Upper lobe of left lung (tissue), 4 donors: ENCODE results near the gene CCDC126.

Experiments used
- POLR2A ChIP-seq, 4 donors: fragments of 450-650 bp; IDR thresholded peaks; one replicate each; pipeline ENCODE4 v1.5.1; 2016 to 2017; ENCODE audit warnings: antibody characterized with exemption in 4 of 4, mild to moderate bottlenecking in 2 of 4
- TF ChIP-seq, protein P1 (sequence below), 6 experiments: fragments of 450-650 bp in 4 of 6; fragments of 200-600 bp in 2 of 6; sonication (generic) in 2 of 6; IDR thresholded peaks; one replicate each; pipeline ENCODE4 v1.5.1; 2016 to 2019; ENCODE audit warnings: antibody characterized with exemption in 6 of 6

DNA sequence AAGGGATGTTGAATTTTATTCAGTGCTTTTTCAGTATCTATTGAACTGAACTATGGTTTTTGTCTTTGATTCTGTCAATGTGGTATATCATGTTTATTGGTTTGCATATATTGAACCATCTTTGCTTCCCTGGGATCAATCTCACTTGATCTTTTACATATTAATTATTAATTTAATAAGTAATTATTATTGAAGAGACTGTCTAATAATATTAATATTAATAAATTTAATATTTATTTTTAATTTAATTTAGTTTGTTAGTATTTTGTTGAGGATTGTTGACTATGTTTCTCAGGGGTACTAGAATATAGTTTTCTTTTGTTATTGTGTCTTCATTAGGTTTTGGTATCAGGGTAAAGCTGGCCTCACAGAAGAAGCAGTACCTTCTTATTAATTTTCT, 38.9 kb upstream of the CCDC126 start:
- TF ChIP-seq POLR2A (IDR thresholded peaks at IDR 0.05): no peak
- TF ChIP-seq, protein P1, sequence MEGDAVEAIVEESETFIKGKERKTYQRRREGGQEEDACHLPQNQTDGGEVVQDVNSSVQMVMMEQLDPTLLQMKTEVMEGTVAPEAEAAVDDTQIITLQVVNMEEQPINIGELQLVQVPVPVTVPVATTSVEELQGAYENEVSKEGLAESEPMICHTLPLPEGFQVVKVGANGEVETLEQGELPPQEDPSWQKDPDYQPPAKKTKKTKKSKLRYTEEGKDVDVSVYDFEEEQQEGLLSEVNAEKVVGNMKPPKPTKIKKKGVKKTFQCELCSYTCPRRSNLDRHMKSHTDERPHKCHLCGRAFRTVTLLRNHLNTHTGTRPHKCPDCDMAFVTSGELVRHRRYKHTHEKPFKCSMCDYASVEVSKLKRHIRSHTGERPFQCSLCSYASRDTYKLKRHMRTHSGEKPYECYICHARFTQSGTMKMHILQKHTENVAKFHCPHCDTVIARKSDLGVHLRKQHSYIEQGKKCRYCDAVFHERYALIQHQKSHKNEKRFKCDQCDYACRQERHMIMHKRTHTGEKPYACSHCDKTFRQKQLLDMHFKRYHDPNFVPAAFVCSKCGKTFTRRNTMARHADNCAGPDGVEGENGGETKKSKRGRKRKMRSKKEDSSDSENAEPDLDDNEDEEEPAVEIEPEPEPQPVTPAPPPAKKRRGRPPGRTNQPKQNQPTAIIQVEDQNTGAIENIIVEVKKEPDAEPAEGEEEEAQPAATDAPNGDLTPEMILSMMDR (IDR thresholded peaks at IDR 0.05): no peak
